PFSK-1 (cell line): ENCODE data around the gene PTPN20.

Experiments used
- POLR2AphosphoS5 ChIP-seq: IDR thresholded peaks from 2 replicates; pipeline ENCODE4 v1.6.1; 2012; ENCODE audit warnings: low read depth, mild to moderate bottlenecking, control low read depth, low read length, moderate library complexity
- SIN3A ChIP-seq: IDR thresholded peaks from 2 replicates; pipeline ENCODE4 v1.6.1; 2012; ENCODE audit warnings: mild to moderate bottlenecking, low read length, moderate library complexity, borderline replicate concordance; ENCODE audit not compliant: insufficient read depth

- TF ChIP-seq SIN3A (no peak), POLR2AphosphoS5 (no peak)
These were observed 138.0 kb downstream of the PTPN20 start for GRCh38 chr10:47049056-47049851.
